Natural killer cell (primary cell): ENCODE measurements around the gene STARD13. TPM values are rescaled to one million over a fixed set of nuclear protein-coding genes. Genes with fewer than 3 reads are reported as not detected.

Experiments used
- ATAC-seq, 3 donors: fragments of 150-1000 bp in 2 of 3; fragments of 200-7000 bp in 1 of 3; cut with Tn5 transposase; 1 replicate in 1 of 3; 2 replicates in 2 of 3; pipeline ENCODE4 v1.10.0; 2021; ENCODE audit warnings: mild to moderate bottlenecking in 2 of 3, moderate library complexity in 2 of 3
- DNase-seq, 2 donors: peaks; one replicate each; pipeline versions ENCODE4 v3.0.0 to v3.0.0-alpha.2; 2013 to 2021; ENCODE audit warnings: mixed read lengths in 1 of 2
- H3K27ac ChIP-seq: one replicate; pipeline ENCODE4 v1.5.1; 2013; ENCODE audit warnings: mild to moderate bottlenecking, low read length
- H3K27me3 ChIP-seq: one replicate; pipeline ENCODE4 v1.6.1; 2013; ENCODE audit warnings: low read length; ENCODE audit not compliant: control insufficient read depth, insufficient read depth
- H3K36me3 ChIP-seq: one replicate; pipeline ENCODE4 v1.6.1; 2013; ENCODE audit warnings: low read length; ENCODE audit not compliant: control insufficient read depth, insufficient read depth
- H3K4me1 ChIP-seq: one replicate; pipeline ENCODE4 v1.6.1; 2013; ENCODE audit warnings: low read length; ENCODE audit not compliant: control insufficient read depth, insufficient read depth
- H3K4me3 ChIP-seq: one replicate; pipeline ENCODE4 v1.5.1; 2013; ENCODE audit warnings: low read length
- H3K9me3 ChIP-seq: one replicate; pipeline ENCODE4 v1.6.1; 2013; ENCODE audit warnings: low read length; ENCODE audit not compliant: control insufficient read depth, insufficient read depth
- H3K27ac Mint-ChIP-seq, 2 donors: one replicate each; pipeline ENCODE4 v1.8.0; 2022; ENCODE audit warnings: mild to moderate bottlenecking in 2 of 2, mixed read lengths in 2 of 2, moderate library complexity in 1 of 2
- H3K27me3 Mint-ChIP-seq, 2 donors: one replicate each; pipeline ENCODE4 v1.8.0; 2022; ENCODE audit warnings: low read depth in 2 of 2, mixed read lengths in 2 of 2
- H3K36me3 Mint-ChIP-seq: one replicate; pipeline ENCODE4 v1.8.0; 2022; ENCODE audit warnings: mixed read lengths
- H3K4me1 Mint-ChIP-seq, 2 donors: one replicate each; pipeline ENCODE4 v1.8.0; 2022; ENCODE audit warnings: mixed read lengths in 2 of 2
- H3K4me3 Mint-ChIP-seq: one replicate; pipeline ENCODE4 v1.8.0; 2022; ENCODE audit warnings: mild to moderate bottlenecking, moderate library complexity, mixed read lengths
- H3K9me3 Mint-ChIP-seq, 2 donors: one replicate each; pipeline ENCODE4 v1.8.0; 2022; ENCODE audit warnings: mixed read lengths in 2 of 2
- CTCF ChIP-seq: fragments of 200-600 bp; IDR thresholded peaks from one replicate; pipeline ENCODE4 v1.8.0; 2022; ENCODE audit warnings: antibody characterized with exemption
- WGBS: methylation state at CpG from one replicate; pipeline ENCODE4 v1.1.7; 2013; ENCODE audit warnings: missing lambda C conversion rate; ENCODE audit not compliant: insufficient coverage; 5-methylcytosine and 5-hydroxymethylcytosine counted together
- intact Hi-C: fragments of 100-400 bp; cut with micrococcal nuclease; formaldehyde crosslinking; loops from one replicate; pipeline ENCODE4 v1.14.2; 2022
- total RNA-seq, 4 donors: library from RNA; stranded (reverse); fragments of 120-200 nt in 1 of 4; gene quantifications; one replicate each; pipeline versions ENCODE4 v1.2.3 to v1.2.4, GENCODE V29; 2013 to 2022

Gene STARD13
- total RNA-seq, 3 donors from 2014 or later (not counting 1 experiment from before 2014, with no cell fraction given), result not detected

DNA sequence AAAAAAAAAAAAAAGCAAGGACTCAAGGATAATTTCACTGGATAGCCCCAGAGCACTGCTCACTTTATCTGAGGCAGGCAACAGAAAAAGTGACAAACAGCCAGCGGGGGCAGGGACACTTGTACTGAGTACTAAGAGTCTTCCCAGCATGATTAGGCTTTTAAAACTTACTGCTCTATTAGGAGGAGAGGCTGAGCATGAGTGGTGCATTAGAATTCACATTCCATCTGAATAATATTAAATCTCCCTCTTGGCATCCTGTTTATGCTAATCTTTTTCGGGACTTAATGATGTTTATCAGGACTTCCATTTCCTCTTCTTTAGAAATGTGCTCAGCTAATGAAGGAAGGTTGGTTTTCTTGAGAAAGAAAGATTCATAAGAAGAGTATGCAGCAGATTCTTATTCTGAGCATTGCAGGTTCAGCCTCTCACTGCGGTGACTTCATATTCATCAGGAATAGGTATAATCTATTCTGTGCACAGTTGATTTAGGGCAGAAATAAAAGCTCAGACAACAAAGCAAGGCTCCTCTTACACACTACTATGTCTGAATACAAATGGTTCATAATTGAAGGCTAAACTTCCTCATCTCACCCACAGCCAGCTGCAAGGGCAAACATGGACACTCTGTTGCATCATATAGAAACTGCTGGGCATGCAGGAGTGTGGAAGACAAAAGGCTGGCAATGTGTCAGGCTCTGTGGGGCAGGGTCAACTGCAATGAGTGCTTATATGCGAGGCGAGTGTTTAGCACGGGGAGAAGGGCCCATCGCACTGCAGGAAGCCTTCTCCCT, 162.3 kb downstream of the STARD13 start:
- Histone ChIP-seq H3K27ac (no peak overlapping the region), H3K4me3 (no peak overlapping the region), H3K36me3 (no peaks in the 10 kb centered on the region), H3K27me3 (no peaks in the 10 kb centered on the region), H3K9me3 (no peaks in the 10 kb centered on the region), H3K4me1 (no peaks in the 10 kb centered on the region)
- no peaks in the 10 kb centered on the region for H3K36me3 Mint-ChIP-seq
- intact Hi-C loops, result no loop called here
- H3K27me3 Mint-ChIP-seq, result no peaks in the 10 kb centered on the region
- H3K9me3 Mint-ChIP-seq, result peaks cover 0 to 2% of the 10 kb centered on the region in 2 donors
- H3K4me1 Mint-ChIP-seq, result no peaks in the 10 kb centered on the region
- DNase-seq, result no peak
- 91% methylated on average over 6 of the region's 7 CpGs for WGBS
- TF ChIP-seq CTCF, result no peak
- no peak for ATAC-seq
- H3K27ac Mint-ChIP-seq, result no peak overlapping the region
- H3K4me3 Mint-ChIP-seq, result no peak overlapping the region

- no peak overlapping the region for H3K27ac Mint-ChIP-seq
- H3K9me3 ChIP-seq, result no peaks in the 10 kb centered on the region
Measured at GRCh38 chr13:33119856-33120543, 165.6 kb downstream of the STARD13 start.

DNA sequence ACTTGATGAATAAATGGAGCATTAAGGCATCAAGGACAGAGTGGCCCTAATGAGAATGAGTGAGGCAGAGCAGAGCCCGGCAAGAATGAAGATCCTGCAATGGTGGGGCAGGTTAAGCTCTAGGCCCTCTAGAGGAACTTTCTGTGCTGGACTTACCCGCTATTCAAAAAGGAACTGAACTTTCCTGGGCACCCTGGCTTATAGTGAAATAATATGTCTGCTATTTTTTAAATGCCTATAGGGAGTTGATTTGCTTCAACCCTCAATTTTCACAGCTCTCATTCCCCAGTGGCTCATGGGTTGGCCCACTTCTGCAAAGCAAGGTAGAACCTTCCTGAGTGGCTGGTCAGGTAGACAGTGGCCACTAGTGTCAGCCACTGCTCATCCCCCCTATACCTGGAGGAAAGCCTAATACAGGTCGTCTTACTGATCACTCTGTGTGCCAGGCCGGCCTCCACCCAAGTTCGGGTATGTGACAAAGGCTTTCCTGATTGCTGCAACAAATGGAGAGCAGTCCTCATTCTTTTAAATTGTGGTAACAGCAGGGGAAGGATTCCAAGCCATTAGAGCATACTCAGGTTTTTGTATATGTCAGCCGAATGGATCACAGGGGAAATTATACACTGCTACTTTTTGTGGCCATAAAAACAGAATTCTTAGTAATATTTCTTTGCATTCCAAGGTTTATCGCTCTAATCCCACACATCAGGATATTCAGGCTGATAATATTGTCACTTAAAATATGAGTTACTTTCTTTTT, 166.4 kb downstream of the STARD13 start:
- TF ChIP-seq CTCF, result no peak
- H3K9me3 Mint-ChIP-seq, result no peaks in the 10 kb centered on the region
- Histone ChIP-seq H3K9me3 (no peaks in the 10 kb centered on the region), H3K27ac (no peak overlapping the region), H3K4me1 (no peaks in the 10 kb centered on the region), H3K36me3 (no peaks in the 10 kb centered on the region), H3K27me3 (no peaks in the 10 kb centered on the region), H3K4me3 (no peak overlapping the region)
- no peaks in the 10 kb centered on the region for H3K27me3 Mint-ChIP-seq
- ATAC-seq (no peak), DNase-seq (no peak)
- intact Hi-C loops, result no loop called here
- no peaks in the 10 kb centered on the region for H3K4me1 Mint-ChIP-seq
- H3K4me3 Mint-ChIP-seq, result no peak overlapping the region
- H3K36me3 Mint-ChIP-seq, result no peaks in the 10 kb centered on the region
- WGBS, result 91% methylated on average over 6 of the region's 7 CpGs
- no peak overlapping the region for H3K27ac Mint-ChIP-seq

More at GRCh38 chr13:33119856-33120543, 165.6 kb downstream of the STARD13 start:
- Histone ChIP-seq H3K27me3 (no peaks in the 10 kb centered on the region), H3K27ac (no peak overlapping the region), H3K36me3 (no peaks in the 10 kb centered on the region), H3K4me1 (no peaks in the 10 kb centered on the region), H3K4me3 (no peak overlapping the region)
- Mint-ChIP-seq H3K36me3 (no peaks in the 10 kb centered on the region), H3K9me3 (no peaks in the 10 kb centered on the region), H3K4me1 (no peaks in the 10 kb centered on the region), H3K27me3 (no peaks in the 10 kb centered on the region), H3K4me3 (no peak overlapping the region)
- 83% methylated on average over 10 of the region's 10 CpGs for WGBS
- no peak for ATAC-seq
- intact Hi-C loops, result no loop called here
- no peak for DNase-seq
- no peak for TF ChIP-seq CTCF
